Liver (tissue), 2 donors: ENCODE results near the gene PPDPF.

ENCODE experiments used
- CTCF ChIP-seq: fragments of 150-350 bp; IDR thresholded peaks from 2 replicates; pipeline ENCODE4 v1.5.1; 2017; ENCODE audit warnings: improper control_type of control experiment, low read depth, low read length; ENCODE audit not compliant: missing input control
- FOXA1 ChIP-seq: IDR thresholded peaks from 2 replicates; pipeline ENCODE4 v1.6.1; 2016; ENCODE audit warnings: antibody characterized with exemption
- MAX ChIP-seq: IDR thresholded peaks from 2 replicates; pipeline ENCODE4 v1.6.1; 2016; ENCODE audit warnings: antibody characterized with exemption
- REST ChIP-seq: IDR thresholded peaks from 2 replicates; pipeline ENCODE4 v1.6.1; 2016; ENCODE audit warnings: antibody characterized with exemption, mild to moderate bottlenecking
- YY1 ChIP-seq: IDR thresholded peaks from 2 replicates; pipeline ENCODE4 v1.6.1; 2016; ENCODE audit warnings: antibody characterized with exemption, mild to moderate bottlenecking
- donor health status: healthy.

GRCh38 chr20:63493563-63494020, 27.0 kb upstream of the PPDPF start:
- TF ChIP-seq CTCF (no peak), YY1 (no peak), REST (no peak), MAX (no peak), FOXA1 (no peak)
